T-helper 1 cell treated with Interleukin-12 subunit alpha and Interleukin-12 subunit beta and Interleukin-4 antibody, amounts not matched to agents 30 ng/mL and 1 ng/mL, for 36 hours (primary cell): ENCODE results near the gene SRF. TPM values are rescaled to one million over a fixed set of nuclear protein-coding genes. Genes with fewer than 3 reads are reported as not detected.
"Not testable (repeated sequence)": the region's sequence is repeated elsewhere in the genome, so short reads cannot be mapped to it uniquely, and the experiment has no call there.

ENCODE experiments used
- intact Hi-C: fragments of 100-400 bp; cut with micrococcal nuclease; formaldehyde crosslinking; loops from one replicate; pipeline ENCODE4 v1.15.1; 2024
- total RNA-seq: library from RNA; stranded (reverse); gene quantifications from 2 replicates; pipeline ENCODE4 v1.2.3, GENCODE V29; 2022

The SRF gene
- total RNA-seq = 58.7 and 59.6 TPM in 2 replicates

DNA sequence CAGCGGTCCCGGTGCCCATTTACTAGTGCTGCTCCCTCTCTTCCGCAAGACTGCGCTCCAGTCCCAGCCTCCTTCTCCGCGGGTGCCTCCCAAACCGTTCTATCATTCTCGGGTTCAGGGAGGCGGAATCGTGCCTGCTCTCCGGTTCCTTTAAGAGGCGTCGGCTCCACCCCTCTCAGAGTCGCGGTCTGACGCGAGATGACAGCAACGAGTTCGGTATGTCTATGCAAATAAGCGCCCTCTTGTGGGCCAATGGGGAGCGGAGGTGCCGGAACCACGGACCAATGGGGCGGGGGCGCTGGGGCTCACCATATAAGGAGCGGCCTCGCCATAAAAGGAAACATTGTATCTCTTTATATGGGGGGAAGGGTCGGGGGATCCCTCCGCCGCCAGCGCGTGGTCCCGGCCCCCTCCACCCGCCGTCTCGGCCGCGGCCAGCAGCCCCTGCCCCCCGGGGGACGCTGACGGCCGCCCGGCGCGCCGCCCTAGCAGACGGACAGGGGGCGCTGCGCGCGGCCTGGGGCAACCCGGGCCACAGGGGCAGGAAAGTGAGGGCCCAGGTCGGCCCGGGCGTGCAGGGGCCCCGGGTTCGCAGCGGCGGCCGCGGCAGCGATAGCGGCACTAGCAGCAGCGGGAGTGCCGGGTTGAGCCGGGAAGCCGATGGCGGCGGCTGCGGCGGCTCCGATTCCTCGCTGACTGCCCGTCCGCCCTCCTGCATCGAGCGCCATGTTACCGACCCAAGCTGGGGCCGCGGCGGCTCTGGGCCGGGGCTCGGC, at the start of gene SRF:
Gene SRF, plus strand, starts transcription at position 339 of the 776 bp plus-strand sequence. Its CDS starts 388 bp downstream, at position 727.
- intact Hi-C loops = loop anchor here (1.0 to 10.0 kb wide), 22 partner anchors 53 to 1386 kb away; partner anchors contain the start of genes ABCC10, BYSL, CUL7 and HSP90AB1

DNA sequence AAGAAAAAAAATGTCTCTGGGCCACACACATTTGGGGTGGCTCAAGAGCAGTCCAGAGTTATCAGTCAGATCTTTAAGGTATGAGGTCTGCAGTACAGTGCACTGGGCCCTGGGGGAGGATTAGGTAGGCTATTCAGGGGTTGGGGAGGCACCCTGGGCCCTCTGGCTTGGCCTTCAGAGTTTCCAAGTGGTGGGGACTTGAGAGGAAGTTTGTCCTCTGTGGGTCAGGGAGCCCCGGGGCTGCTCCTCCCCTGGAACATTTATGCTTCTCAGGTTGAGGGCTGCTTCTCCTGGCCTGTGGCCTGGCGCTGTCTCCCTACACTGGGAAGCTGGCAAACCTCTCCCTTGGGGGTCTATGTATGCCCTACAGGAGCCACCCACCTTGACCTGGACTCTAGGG, 48.9 kb upstream of the SRF start:
- intact Hi-C loops = no loop called here

GRCh38 chr6:43123461-43124314, 47.4 kb upstream of the SRF start:
- intact Hi-C loops = no loop called here

GRCh38 chr6:43124481-43124880, 46.6 kb upstream of the SRF start:
- intact Hi-C loops = no loop called here

DNA sequence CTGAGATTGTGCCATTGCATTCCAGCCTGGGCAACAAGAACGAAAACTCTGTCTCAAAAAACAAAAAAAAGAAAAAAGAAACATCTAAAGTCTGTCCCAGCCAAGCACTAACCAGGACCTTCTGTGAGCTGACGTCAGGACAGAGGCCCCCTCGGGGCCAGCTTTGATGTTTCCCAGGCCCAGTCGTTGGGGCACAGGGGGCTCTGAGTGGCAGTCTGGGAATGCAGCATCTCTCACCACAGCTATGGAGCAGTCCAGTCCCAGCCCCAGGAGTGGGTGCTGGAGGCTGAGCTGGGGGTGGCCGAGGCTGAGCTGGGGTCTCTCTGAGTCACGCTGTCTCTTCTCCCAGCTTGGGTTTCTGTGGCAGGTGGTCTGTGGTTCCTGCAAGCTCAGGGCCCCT, 46.0 kb upstream of the SRF start:
- intact Hi-C loops = no loop called here

DNA sequence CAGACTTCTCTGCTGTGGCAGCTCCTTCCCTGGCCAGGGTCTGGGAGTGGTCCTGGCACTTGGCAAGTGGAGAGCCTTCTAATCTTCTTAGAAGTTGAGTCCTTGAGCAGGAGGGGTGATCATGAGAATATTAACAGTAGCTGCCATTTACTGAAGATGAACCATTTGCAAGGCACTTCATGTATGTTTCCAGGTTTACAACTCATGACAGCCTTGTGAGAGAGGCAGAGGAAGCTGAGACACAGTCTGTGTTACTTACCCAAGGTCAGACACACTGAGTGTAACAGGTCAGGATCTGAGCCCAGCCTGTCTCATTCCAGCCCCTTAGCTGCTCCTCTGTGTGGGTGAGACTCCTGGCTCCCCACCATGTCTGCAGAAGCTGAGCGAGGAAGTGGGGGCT, 45.5 kb upstream of the SRF start:
- intact Hi-C loops = no loop called here

DNA sequence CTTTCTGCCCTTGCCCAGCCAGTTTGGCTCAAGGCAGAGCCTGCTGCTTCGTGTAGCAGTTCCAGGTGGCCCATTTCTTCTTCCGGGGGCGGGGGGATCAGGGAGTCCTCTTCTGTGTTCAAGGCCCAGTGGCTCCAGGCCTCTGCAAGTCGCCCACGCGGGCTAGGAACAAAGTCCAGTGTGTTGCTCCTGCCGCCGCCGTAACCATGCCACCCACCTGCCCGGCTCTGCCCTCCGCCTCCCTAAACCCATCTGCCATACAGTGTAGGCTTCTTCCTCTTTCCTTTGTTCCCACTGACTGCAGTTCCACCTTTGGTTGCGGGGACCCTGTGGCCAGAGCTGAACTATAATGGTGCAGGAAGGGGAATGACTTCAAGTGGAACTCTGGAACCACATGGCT, 43.9 kb upstream of the SRF start:
- intact Hi-C loops = no loop called here

DNA sequence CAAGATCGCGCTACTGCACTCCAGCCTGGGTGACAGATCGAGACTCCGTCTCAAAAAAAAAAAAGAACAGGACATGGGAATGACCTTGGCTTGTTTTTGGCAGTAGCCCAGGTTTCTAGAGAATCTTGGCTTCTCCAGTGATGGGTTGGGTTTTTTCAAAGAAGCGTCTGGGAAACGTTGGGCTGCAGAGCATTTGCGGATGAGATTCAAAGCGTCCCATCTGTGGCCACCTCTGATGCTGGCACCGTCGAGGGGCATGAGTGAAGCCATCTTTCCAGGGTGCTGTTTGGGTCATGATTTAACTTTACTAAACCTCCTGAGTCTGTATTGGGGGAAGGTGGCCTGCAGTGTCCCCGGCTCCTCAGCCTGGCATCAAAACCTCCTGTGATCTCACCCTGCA, 43.2 kb upstream of the SRF start:
- intact Hi-C loops = no loop called here

- intact Hi-C loops = no loop called here
These were observed 42.1 kb upstream of the SRF start for GRCh38 chr6:43128926-43129325.

DNA sequence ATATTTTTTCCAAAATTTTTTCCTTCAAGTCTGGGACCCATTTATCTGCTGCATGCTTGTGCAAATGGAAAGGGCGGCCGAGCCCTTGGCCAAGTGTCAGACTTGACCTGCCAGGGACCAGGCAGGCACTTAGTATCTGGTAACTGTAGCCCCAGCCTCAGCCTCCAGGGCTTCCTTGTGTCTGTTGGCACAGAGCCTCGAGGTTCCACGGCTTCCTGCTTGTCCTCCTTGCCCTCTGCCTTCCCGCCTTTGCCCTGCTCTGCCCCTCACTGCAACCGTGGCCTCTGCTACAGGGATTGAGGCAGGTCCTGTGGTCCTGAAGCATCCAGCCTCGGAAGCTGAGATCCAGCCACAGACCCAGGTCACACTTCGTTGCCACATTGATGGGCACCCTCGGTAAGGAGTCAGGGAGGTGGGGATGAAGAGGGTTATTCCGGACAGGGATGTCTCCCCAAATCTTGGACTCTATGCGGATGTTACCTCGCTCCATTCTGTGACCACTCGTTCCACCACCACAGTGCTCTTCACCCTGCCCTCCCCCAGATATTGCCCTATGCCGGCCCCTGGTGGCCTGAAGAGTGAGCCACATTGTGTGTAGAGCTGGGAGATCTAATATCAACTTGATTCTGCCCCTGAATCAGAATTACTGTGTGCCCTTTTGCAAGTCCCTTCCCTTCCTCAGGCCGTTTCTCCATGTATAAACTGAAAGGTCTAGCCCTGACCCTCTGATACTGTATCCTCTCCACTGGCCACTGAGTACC, 41.5 kb upstream of the SRF start:
- intact Hi-C loops = no loop called here

- intact Hi-C loops = no loop called here
These were observed 40.6 kb upstream of the SRF start for GRCh38 chr6:43130429-43130828.

DNA sequence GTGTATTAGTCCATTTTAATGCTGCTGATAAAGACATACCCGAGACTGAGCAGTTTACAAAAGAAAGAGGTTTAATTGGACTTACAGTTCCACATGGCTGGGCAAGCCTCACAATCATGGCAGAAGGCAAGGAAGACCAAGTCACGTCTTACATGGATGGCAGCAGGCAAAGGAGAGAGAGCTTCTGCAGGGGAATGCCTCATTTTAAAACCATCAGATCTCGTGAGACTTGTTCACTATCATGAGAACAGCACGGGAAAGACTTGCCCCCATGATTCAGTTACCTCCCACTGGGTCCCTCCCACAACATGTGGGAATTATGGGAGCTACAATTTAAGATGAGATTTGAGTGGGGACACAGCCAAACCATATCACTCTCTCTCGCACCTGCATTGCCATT, 39.7 kb upstream of the SRF start:
- intact Hi-C loops = not testable (repeated sequence)

DNA sequence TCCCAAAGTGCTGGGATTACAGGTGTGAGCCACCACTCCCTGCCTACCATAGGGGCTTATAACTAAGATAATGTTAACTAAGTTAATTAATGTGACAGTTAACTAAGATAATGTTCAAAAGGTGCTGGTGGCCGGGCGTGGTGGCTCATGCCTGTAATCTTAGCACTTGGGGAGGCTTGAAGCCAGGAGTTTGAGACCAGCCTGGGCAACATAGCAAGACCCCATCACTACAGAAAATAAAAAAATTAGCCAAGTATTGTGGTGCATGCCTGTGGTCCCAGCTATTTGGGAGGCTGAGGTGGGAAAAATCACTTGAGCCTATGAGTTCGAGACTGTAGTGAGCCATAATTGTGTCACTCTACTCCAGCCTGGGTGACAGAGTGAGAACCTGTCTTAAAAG, 32.8 kb upstream of the SRF start:
- intact Hi-C loops = no loop called here

DNA sequence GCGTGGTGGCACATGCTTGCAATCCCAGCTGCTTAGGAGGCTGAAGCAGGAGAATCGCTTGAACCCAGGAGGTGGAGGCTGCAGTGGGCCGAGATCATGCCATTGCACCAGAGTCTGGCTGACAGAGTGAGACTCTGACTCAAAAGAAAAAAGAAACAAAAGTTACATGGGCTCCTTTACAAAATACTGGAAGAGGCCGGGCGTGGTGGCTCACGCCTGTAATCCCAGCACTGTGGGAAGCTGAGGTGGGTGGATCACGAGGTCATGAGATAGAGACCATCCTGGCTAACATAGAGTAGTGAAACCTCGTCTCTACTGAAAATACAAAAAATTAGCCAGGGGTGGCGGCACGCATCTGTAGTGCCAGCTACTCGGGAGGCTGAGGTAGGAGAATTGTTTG, 31.1 kb upstream of the SRF start:
- intact Hi-C loops = loop anchor here (5.0 kb wide), 1 partner anchor 478 kb away; no protein-coding TSS in a partner anchor

DNA sequence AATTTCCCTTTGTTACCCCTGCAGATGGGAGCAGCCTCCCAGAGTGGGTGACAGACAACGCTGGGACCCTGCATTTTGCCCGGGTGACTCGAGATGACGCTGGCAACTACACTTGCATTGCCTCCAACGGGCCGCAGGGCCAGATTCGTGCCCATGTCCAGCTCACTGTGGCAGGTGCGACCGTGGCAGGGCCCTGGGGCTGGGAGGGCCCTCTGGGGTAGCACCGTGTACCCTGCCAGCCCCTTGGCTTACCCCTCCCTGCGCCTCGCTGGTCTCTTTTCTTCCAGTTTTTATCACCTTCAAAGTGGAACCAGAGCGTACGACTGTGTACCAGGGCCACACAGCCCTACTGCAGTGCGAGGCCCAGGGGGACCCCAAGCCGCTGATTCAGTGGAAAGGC, 29.4 kb upstream of the SRF start:
- intact Hi-C loops = loop anchor here (2.0 to 5.0 kb wide), 2 partner anchors 157 to 479 kb away; partner anchors contain the start of gene PPP2R5D

DNA sequence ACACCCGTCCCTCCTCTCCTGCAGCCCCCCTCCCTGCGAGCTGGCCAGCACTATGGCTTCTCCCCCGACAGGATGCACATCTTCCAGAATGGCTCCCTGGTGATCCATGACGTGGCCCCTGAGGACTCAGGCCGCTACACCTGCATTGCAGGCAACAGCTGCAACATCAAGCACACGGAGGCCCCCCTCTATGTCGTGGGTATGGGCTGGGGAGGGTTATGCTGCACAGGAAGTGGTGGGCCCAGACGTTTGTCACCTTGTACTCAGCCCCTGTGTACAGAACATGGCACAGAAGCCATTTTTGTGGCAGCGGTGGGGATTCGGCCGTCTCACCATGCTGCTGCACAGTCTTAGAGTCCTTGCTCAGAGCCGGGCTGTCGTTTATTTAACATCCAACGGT, 29.0 kb upstream of the SRF start:
- intact Hi-C loops = loop anchor here (2.0 to 5.0 kb wide), 2 partner anchors 157 to 480 kb away; partner anchors contain the start of gene PPP2R5D

GRCh38 chr6:43143235-43144128, 27.6 kb upstream of the SRF start:
- intact Hi-C loops = loop anchor here (1.0 to 5.0 kb wide), 7 partner anchors 73 to 481 kb away; partner anchors contain the start of genes CUL7 and PPP2R5D

DNA sequence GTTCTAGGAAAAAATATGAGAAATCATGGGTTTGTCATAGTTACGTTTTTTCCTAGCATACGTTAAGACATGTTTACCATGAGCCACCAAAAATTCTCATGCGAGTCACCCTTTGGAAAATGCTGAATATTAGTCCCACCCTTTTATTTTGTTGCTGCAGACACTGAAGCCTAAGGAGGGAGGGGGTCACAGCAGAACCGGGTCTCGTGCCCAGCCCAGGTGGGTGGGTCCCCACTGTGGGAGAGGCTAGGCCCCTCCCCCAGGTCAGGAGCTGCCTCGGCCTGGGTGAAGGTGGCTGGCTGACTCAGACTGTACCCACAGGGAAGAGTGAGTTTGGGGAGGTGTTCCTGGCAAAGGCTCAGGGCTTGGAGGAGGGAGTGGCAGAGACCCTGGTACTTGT, 26.2 kb upstream of the SRF start:
- intact Hi-C loops = loop anchor here (5.0 kb wide), 1 partner anchor 483 kb away; no protein-coding TSS in a partner anchor

DNA sequence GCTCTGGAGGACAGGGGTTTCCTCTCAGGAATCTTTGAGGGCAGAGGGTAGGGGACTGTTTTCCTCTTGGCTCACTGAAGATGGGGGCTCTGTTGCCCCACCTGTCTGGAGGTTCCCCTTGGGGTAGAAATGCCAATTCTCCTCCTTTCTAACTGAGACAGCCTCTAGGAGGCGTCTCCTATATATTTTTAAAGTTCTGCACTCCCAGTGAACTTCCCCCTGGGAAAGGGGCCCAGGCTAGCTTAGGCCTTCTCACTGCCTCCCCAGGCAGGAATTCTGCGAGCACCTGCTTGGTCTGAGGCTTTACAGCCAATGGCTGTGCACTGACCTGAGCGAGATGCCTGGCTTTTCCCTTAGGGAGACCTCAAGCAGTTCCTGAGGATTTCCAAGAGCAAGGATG, 24.8 kb upstream of the SRF start:
- intact Hi-C loops = no loop called here
